Omental fat pad (tissue), 4 donors: ENCODE results near the gene EBI3. TPM values are rescaled to one million over a fixed set of nuclear protein-coding genes. Genes with fewer than 3 reads are reported as not detected.

Experiments used
- ATAC-seq: fragments of 150-250 bp; one replicate; pipeline ENCODE4 v1.9.1; 2016; ENCODE audit warnings: mild to moderate bottlenecking, moderate library complexity; ENCODE audit not compliant: low FRiP score
- DNase-seq: peaks from one replicate; pipeline ENCODE4 v3.0.0-alpha.2; 2019; ENCODE audit warnings: low spot score
- CTCF ChIP-seq, 3 donors: fragments of 450-650 bp; IDR thresholded peaks; one replicate each; pipeline ENCODE4 v1.5.1; 2016 to 2017; ENCODE audit warnings: antibody characterized with exemption in 3 of 3, mild to moderate bottlenecking in 3 of 3, moderate library complexity in 2 of 3
- total RNA-seq, 4 donors: library from RNA; depleted of rRNA; stranded (reverse); fragments of >200 nt; gene quantifications; one replicate each; pipeline ENCODE4 v1.1.0, GENCODE V29; 2016

Gene EBI3
- 10 to 100 TPM in 1 of 4 donors, 1 to 10 TPM in 3; 2.2 to 11.4 (median 5.0) TPM for total RNA-seq

GRCh38 chr19:4229179-4229931 lies at the start of gene EBI3:
Gene EBI3, plus strand, starts transcription at chr19:4229523. Its CDS starts 28 bp downstream, at chr19:4229551.
- ATAC-seq (peak; percentile 52), DNase-seq (no peak)
- TF ChIP-seq CTCF (IDR thresholded peaks at IDR 0.05), result no peak

DNA sequence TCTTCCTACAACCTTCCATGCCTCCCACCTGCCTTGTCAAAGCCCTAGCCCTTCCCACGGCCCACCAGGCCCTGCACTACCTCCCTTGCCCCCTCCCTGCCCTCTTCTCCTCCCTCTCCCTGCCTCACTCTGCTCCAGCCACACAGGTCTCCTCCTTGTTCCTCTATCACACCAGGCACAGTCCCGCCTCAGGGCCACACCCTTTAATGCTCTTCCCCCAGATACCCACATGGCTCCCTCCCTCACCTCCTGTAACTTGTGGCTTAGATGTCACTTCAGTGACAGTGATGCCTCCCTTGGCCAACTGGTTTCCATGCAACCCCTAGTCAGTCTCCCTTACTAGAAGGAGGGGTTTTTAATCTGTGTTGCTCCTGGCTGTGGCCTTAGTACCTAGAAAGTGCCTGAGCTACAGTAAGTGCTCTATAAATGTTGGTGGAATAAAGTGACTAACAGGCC lies 48.2 kb upstream of the EBI3 start:
- no peak for ATAC-seq
- no peak for DNase-seq
- TF ChIP-seq CTCF (IDR thresholded peaks at IDR 0.05), result no peak

DNA sequence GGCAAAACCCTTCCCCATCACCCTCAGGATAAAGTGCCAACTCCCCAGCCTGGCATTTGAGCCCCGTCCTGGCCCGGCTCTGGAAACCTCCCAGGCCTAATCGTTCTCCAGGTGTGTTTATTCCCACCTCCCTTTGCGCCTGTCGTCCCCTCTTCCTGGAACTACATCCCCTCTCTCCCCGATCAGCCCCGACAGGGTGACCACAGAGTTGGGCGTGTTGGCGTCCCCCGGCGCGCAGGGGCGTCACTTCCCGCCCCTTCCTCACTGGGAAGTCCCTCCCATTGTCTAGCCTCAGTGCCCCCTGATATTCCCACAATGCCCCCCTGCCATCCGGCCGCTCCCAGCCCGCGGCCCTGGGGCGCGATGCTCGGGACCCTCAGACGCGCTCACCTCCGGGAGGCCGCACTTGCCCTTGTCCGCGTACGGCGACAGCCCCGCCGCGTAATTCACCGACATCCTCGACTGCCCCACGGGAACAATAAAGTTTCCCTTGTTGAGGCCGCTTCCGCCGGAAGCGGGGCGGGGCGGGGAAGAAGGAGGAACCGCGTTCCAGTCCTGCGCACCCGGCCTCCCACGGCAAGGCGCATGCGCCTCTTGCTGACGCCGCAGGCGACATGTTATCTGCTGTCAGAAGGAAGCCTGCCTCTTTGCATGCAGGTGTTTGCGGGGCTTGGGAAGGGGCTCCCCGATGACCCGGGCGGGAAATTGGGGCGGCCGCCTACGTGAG lies 47.1 kb upstream of the EBI3 start, which contains the start of the genes ANKRD24 and SIRT6:
ANKRD24 (plus strand) TSS at position 606 of the 727 bp plus-strand sequence. CDS start 3,737 bp downstream, outside the sequence.
SIRT6 (minus strand) TSS at position 480 of the 727 bp plus-strand sequence; CDS start at position 456, 24 bp downstream.
- DNase-seq, result peak; percentile 77
- peak; percentile 63 for ATAC-seq
- TF ChIP-seq CTCF (IDR thresholded peaks at IDR 0.05), result no peak

GRCh38 chr19:4183967-4184717 lies 45.2 kb upstream of the EBI3 start:
- no peak for TF ChIP-seq CTCF (IDR thresholded peaks at IDR 0.05)
- DNase-seq, result no peak
- ATAC-seq, result peak; percentile 30

- ATAC-seq (no peak), DNase-seq (no peak)
- no peak for TF ChIP-seq CTCF (IDR thresholded peaks at IDR 0.05)
Observed at GRCh38 chr19:4184718-4185352, 44.5 kb upstream of the EBI3 start.

- ATAC-seq (no peak), DNase-seq (no peak)
- no peak for TF ChIP-seq CTCF (IDR thresholded peaks at IDR 0.05)
Observed at GRCh38 chr19:4185413-4186086, 43.8 kb upstream of the EBI3 start.
